HTR-8/SVneo (cell line): ENCODE data around the gene CEP164.
"Not testable (repeated sequence)": the region's sequence is repeated elsewhere in the genome, so short reads cannot be mapped to it uniquely, and the experiment has no call there.

Source experiments
- DNase-seq: peaks from one replicate; pipeline ENCODE4 v3.0.0; 2011; ENCODE audit warnings: low spot score, mixed read lengths; ENCODE audit not compliant: insufficient read length
- FAIRE-seq: peaks from 2 replicates; lab custom pipeline; 2011; peaks lifted over from hg19 to GRCh38; lab: Jason Lieb, UNC

Gene CEP164

GRCh38 chr11:117391181-117391580 lies 63.5 kb downstream of the CEP164 start:
- no peak for FAIRE-seq
- DNase-seq: no peak

DNA sequence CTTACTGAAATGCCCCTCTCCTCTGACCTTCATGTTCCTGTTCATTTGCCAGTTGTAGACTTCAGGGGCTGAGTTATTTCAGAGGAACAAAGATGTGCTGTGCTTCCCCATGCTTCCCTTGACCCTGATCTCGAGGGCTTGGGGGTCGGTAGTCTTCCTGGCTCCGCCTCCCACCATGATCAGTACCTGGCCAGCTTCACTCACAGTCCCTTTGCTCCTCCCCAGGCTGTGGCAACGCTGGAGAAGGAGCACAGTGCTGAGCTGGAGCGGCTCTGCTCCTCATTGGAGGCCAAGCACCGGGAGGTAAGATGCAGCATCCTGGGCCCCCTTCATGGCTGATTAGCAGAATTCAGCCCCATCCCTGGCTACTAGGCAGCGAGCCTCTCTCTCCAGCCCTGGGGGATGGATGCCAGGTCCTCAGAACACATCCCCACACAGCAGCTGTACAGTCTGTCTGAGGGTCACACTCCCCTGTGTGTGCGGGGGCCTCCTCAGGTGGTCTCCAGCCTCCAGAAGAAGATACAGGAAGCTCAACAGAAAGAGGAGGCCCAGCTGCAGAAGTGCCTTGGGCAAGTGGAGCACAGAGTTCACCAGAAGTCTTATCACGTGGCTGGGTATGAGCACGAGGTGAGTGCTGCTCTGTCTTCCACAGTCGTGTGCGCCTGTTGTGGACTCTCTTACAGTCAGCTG lies 64.5 kb downstream of the CEP164 start:
- no peak for DNase-seq
- no peak for FAIRE-seq

DNA sequence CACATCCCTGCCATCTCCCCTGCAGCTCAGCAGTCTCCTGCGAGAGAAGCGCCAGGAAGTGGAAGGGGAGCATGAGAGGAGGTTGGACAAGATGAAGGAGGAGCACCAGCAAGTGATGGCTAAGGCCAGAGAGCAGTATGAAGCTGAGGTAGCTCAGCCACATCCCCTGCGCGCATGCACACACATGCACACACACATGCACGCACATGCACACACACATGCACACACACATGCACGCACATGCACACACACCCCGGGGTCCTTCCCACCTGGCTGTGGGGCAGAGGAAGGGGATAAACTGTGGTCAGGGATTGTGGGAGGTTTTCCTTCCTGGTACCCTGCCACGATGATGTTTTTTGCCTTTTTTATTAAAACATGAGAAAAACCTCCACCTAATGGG lies 65.3 kb downstream of the CEP164 start:
- FAIRE-seq: no peak
- no peak for DNase-seq

GRCh38 chr11:117394221-117394925 lies 66.7 kb downstream of the CEP164 start:
- DNase-seq: no peak
- no peak for FAIRE-seq

DNA sequence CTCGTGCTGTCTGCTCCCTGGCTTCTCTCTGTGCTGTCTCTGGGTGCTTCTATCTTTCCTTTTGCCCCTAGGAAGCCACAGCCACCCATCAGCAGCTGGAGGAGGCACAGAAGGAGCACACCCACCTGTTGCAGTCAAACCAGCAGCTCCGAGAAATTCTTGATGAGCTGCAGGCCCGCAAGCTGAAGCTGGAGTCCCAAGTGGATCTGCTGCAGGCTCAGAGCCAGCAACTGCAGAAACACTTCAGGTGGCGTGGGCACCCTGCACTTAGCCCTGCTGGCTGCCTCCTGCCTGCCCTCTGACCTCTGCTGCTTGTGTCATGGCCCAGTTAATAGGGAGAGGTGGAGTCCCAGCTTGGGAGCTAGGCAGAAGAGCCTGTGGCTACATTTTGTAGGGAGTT lies 67.8 kb downstream of the CEP164 start:
- no peak for FAIRE-seq
- no peak for DNase-seq

- DNase-seq (no peak), FAIRE-seq (no peak)
These were observed 69.3 kb downstream of the CEP164 start for GRCh38 chr11:117396970-117397369.

DNA sequence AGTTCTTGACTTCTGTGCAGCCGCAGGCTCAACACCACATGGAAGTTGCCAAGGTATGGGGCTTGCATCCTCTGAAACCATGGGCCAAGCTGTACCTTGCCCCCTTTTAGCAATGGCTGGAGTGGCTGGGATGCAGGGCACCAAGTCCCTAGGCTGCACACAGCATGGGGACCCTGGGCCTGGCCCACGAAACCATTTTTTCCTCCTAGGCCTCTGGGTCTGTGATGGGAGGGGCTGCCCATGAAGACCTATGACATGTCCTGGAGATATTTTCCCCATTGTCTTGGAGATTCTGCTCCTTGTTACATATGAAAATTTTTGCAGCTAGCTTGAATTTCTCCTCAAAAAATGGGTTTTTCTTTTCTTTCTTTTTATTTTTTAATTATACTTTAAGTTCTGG lies 71.0 kb downstream of the CEP164 start:
- DNase-seq, FAIRE-seq: not testable (repeated sequence)

DNA sequence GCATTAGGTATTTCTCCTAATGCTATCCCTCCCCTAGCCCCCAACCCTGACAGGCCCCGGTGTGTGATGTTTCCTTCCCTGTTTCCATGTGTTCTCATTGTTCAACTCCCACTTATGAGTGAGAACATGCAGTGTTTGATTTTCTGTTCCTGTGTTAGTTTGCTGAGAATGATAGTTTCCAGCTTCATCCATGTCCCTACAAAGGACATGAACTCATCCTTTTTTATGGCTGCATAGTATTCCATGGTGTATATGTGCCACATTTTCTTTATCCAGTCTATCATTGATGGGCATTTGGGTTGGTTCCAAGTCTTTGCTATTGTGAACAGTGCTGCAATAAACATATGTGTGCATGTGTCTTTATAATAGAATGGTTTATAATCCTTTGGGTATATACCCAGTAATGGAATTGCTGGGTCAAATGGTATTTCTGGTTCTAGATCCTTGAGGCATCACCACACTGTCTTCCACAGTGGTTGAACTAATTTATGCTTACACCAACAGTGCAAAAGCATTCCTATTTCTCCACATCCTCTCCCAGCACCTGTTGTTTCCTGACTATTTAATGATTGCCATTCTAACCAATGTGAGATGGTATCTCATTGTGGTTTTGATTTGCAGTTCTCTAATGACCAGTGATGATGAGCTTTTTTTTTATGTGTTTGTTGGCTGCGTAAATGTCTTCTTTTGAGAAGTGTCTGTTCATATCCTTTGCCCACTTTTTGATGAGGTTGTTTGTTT lies 71.6 kb downstream of the CEP164 start:
- DNase-seq, FAIRE-seq: not testable (repeated sequence)

DNA sequence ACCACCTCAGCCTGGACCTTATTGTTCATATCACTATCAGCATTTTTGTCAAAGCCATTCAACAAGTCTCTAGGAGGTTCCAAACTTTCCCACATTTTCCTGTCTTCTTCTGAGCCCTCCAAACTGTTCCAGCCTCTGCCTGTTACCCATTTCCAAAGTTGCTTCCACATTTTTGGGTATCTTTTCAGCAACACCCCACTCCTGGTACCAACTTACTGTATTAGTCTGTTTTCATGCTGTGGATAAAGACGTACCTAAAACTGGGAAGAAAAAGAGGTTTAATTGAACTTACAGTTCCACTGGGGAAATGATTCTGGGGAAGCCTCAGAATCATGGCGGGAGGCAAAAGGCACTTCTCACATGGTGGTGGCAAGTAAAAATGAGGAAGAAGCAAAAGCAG lies 78.2 kb downstream of the CEP164 start:
- DNase-seq, FAIRE-seq: not testable (repeated sequence)

GRCh38 chr11:117407016-117407415 lies 79.4 kb downstream of the CEP164 start:
- FAIRE-seq: no peak

GRCh38 chr11:117408356-117408755 lies 80.7 kb downstream of the CEP164 start:
- DNase-seq (no peak), FAIRE-seq (no peak)

More at GRCh38 chr11:117407016-117407415, 79.4 kb downstream of the CEP164 start:
- no peak for DNase-seq

- FAIRE-seq (no peak), DNase-seq (no peak)
These were observed 81.9 kb downstream of the CEP164 start for GRCh38 chr11:117409511-117409910.

- DNase-seq: no peak
- no peak for FAIRE-seq
These were observed 82.6 kb downstream of the CEP164 start for GRCh38 chr11:117410238-117410637.

- FAIRE-seq (no peak), DNase-seq (no peak)
These were observed 83.4 kb downstream of the CEP164 start for GRCh38 chr11:117410861-117411710.

- DNase-seq (no peak), FAIRE-seq (no peak)
These were observed 84.1 kb downstream of the CEP164 start for GRCh38 chr11:117411736-117412135.

GRCh38 chr11:117412176-117412575 lies 84.5 kb downstream of the CEP164 start:
- FAIRE-seq: no peak
- no peak for DNase-seq

DNA sequence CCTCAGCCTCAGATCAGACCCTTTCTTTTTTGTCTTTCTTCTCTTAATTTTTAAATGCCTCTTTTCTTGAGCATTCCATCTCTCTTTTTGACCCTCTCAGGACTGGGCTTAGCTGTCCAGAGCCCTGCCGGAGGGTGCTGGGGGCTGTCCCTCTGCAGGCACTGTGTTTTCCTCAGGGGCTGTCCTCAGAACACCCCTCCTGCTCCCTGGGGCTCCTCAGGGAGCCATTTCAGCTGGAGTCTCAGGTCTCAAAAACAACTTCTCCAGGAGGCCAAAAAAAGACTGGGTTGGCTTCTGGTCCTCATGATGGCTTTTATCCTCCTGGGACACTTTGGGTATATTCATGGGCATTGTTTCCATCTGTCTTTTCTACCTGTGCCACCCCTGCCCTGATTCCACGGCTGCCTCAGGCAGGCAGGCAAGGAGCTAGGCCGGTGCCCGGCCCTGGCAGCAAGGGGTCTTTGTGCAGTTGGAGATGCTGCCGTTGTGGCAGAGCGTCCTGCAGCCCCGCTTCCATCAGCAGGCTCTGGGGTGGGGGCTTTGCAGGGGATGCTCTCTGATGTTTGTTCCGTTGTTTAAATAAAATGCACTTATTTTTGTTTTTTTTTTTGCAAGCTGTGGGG lies 85.1 kb downstream of the CEP164 start:
- no peak for FAIRE-seq
- no peak for DNase-seq

DNA sequence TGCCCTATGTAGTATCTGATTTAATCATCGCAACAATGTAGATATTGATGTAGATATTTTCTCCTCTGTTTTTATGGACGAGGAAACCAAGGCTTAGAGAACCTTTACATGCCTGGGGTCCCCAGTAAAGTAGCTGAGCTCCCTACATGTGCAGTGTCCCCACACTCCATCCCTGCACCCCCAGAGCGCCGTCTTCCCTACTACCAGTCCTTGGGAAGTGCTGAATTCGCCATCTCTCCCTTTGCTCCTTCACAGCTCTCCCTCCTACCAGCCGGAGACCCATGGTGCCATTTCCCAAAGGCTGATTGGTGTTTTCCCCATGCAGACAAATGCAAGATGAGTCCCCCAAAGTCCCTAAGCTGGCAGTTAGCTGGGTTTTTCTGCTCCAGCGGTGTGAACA lies 86.0 kb downstream of the CEP164 start:
- FAIRE-seq: no peak
- DNase-seq: no peak

GRCh38 chr11:117414724-117415123 lies 87.1 kb downstream of the CEP164 start:
- FAIRE-seq: no peak
- DNase-seq: no peak
